Body of pancreas (tissue), 4 donors: ENCODE measurements around the gene ACTR3C. TPM values are rescaled to one million over a fixed set of nuclear protein-coding genes. Genes with fewer than 3 reads are reported as not detected.

ENCODE experiments used
- ATAC-seq: fragments of 150-250 bp; one replicate; pipeline ENCODE4 v1.9.1; 2016
- DNase-seq, 4 donors: peaks; one replicate each; pipeline ENCODE4 v3.0.0-alpha.2; 2019
- H3K27ac ChIP-seq, 4 donors: fragments of 200-600 bp; sonication (generic); 1 replicate in 3 of 4; 2 replicates in 1 of 4; pipeline versions ENCODE4 v1.5.1 to v1.6.1; 2016 to 2019; ENCODE audit warnings: mild to moderate bottlenecking in 1 of 4, mixed read lengths in 1 of 4, moderate library complexity in 1 of 4
- H3K27me3 ChIP-seq, 2 donors: fragments of 200-600 bp; sonication (generic); one replicate each; pipeline ENCODE4 v1.6.0; 2016; ENCODE audit warnings: mild to moderate bottlenecking in 1 of 2
- H3K36me3 ChIP-seq, 2 donors: fragments of 200-600 bp; sonication (generic); replicated peaks in 1 of 2; 2 replicates each; pipeline ENCODE4 v1.5.1; 2016; ENCODE audit warnings: low read depth in 2 of 2; ENCODE audit not compliant: insufficient read depth in 1 of 2
- H3K4me1 ChIP-seq: fragments of 200-600 bp; sonication (generic); one replicate; pipeline ENCODE4 v1.6.0; 2016
- H3K4me3 ChIP-seq, 2 donors: fragments of 200-600 bp; sonication (generic); 1 replicate in 1 of 2; 2 replicates in 1 of 2; pipeline ENCODE4 v1.5.1; 2016 to 2019
- H3K9me3 ChIP-seq, 3 donors: fragments of 200-600 bp; sonication (generic); 1 replicate in 2 of 3; 2 replicates in 1 of 3; pipeline ENCODE4 v1.5.1; 2016
- POLR2A ChIP-seq, 3 donors: fragments of 450-650 bp; IDR thresholded peaks; one replicate each; pipeline ENCODE4 v1.6.1; 2016; ENCODE audit warnings: antibody characterized with exemption in 3 of 3, mild to moderate bottlenecking in 2 of 3
- WGBS, 2 donors: methylation state at CpG; one replicate each; pipeline ENCODE4 v1.1.5; 2017; 5-methylcytosine and 5-hydroxymethylcytosine counted together
- intact Hi-C: fragments of 100-400 bp; cut with DNase I; formaldehyde crosslinking; loops from one replicate; pipeline ENCODE4 v1.15.1; 2023
- total RNA-seq, 2 donors: library from RNA; depleted of rRNA; stranded (reverse); fragments of >200 nt; gene quantifications; one replicate each; pipeline ENCODE4 v1.1.0, GENCODE V29; 2016
- TF ChIP-seq, protein P1 (sequence below), 7 experiments: fragments of 450-650 bp in 4 of 7; fragments of 200-600 bp in 3 of 7; sonication (generic) in 3 of 7; IDR thresholded peaks; one replicate each; pipeline ENCODE4 v1.5.1; 2016 to 2019; ENCODE audit warnings: antibody characterized with exemption in 7 of 7

Gene ACTR3C
- total RNA-seq, 2 donors from 2014 or later: 35.5 to 69.9 TPM

DNA sequence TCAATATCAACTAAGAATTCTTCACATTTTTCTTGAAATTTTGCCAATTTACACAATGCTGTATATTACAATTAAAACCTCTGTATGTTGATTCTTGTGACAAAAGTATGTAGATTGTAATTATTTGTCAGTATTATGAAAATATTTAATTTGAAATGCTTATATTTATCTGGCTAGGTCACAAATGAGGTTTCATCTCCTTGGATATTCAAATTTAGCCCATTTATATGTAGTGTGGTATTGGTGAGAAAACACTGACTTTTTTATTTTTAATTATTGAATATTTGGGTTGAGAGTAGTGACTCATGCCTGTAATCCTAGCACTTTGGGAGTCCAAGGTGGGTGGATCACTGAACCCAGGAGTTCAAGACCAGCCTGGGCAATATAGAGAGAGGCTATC, 21.0 kb upstream of the ACTR3C start:
- DNase-seq: no peak
- intact Hi-C loops: no loop called here
- Histone ChIP-seq H3K36me3 (no peaks in the 10 kb centered on the region), H3K27me3 (no peaks in the 10 kb centered on the region), H3K27ac (no peak overlapping the region), H3K4me3 (no peak overlapping the region), H3K4me1 (peaks cover 21% of the 10 kb centered on the region), H3K9me3 (no peaks in the 10 kb centered on the region)
- TF ChIP-seq, protein P1, sequence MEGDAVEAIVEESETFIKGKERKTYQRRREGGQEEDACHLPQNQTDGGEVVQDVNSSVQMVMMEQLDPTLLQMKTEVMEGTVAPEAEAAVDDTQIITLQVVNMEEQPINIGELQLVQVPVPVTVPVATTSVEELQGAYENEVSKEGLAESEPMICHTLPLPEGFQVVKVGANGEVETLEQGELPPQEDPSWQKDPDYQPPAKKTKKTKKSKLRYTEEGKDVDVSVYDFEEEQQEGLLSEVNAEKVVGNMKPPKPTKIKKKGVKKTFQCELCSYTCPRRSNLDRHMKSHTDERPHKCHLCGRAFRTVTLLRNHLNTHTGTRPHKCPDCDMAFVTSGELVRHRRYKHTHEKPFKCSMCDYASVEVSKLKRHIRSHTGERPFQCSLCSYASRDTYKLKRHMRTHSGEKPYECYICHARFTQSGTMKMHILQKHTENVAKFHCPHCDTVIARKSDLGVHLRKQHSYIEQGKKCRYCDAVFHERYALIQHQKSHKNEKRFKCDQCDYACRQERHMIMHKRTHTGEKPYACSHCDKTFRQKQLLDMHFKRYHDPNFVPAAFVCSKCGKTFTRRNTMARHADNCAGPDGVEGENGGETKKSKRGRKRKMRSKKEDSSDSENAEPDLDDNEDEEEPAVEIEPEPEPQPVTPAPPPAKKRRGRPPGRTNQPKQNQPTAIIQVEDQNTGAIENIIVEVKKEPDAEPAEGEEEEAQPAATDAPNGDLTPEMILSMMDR (IDR thresholded peaks at IDR 0.05): no peak
- no peak for TF ChIP-seq POLR2A (IDR thresholded peaks at IDR 0.05)
- ATAC-seq: no peak

GRCh38 chr7:150343225-150343624, 19.9 kb upstream of the ACTR3C start:
- intact Hi-C loops: no loop called here
- 80 to 83% methylated on average over 2 of the region's 2 CpGs for WGBS, 2 donors
- Histone ChIP-seq H3K4me1 (peaks cover 32% of the 10 kb centered on the region), H3K27me3 (no peaks in the 10 kb centered on the region), H3K27ac (no peak overlapping the region), H3K36me3 (no peaks in the 10 kb centered on the region), H3K4me3 (no peak overlapping the region), H3K9me3 (no peaks in the 10 kb centered on the region)
- DNase-seq (no peak), ATAC-seq (no peak)
- no peak for TF ChIP-seq POLR2A (IDR thresholded peaks at IDR 0.05)
- TF ChIP-seq, protein P1 (IDR thresholded peaks at IDR 0.05): no peak

DNA sequence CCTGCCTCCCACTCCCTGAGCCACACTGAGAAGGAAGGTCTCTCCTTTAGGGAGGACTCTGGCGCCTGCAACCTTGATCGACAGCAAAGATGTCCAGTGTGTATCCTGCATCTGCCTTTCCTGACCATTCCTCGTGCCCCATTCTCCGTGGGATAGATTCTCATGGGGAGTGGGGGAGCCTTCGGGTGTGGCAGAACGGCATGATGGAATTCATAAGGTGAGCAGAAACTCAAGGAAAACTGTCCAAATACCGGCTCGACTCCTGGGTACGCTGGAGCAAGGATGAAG, 18.7 kb upstream of the ACTR3C start:
- no peaks in the 10 kb centered on the region for H3K27me3 ChIP-seq
- H3K27ac ChIP-seq: peak overlapping the region; percentile 39 to 85 (median 62)
- WGBS, 2 donors: 87 to 91% methylated on average over 9 of the region's 9 CpGs
- DNase-seq (no peak), ATAC-seq (no peak)
- peaks cover 43% of the 10 kb centered on the region for H3K4me1 ChIP-seq
- no peak overlapping the region for H3K4me3 ChIP-seq
- intact Hi-C loops: no loop called here
- TF ChIP-seq, protein P1 (IDR thresholded peaks at IDR 0.05): no peak
- TF ChIP-seq POLR2A (IDR thresholded peaks at IDR 0.05): no peak
- no peaks in the 10 kb centered on the region for H3K36me3 ChIP-seq
- H3K9me3 ChIP-seq: no peaks in the 10 kb centered on the region

DNA sequence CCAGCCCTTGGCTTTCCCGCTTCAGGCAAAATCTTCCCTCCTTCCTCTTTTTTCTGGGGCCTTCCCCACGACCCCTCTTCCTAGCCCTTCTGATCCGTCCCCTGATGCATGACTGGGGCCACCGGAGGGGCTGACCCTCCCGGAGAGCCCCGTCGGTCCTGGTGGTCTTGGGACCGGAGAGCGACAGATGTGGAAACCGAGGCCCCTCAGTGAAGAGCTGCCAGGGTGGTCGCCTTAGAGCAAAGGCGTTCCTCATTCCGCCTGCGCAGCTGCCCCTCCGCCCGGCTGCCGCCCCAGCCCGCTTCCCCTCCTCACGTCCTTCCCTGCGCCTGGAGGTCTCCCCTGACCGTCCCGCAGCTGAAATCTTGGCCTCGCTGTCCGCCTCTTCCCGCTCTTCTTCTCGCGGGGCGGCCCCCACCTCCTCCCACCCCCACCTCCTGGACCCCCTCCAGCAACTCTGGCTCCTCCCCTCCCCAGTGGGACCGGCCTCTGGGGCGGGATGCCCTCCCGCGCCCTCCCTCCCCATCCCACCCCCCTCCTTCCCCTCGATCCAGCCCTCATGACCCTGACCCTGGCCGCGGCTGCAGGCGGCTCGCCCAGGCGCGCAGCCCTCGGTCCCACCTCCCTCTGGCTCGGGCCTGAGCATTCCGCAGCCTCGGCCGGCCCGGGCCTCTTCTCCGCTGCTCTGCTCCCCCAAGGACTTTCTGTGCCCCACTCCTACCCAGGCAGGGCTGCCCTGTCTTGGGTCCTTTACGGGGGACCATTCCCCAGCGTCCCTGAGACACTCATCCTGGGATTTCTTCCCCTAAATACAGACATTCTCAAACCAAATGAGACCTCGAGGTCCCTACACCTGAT, 18.1 kb upstream of the ACTR3C start, which contains the start of gene RARRES2:
RARRES2 (minus strand) TSS at position 367 of the 858 bp plus-strand sequence. CDS start 1,020 bp downstream, outside the sequence.
- Histone ChIP-seq H3K36me3 (no peaks in the 10 kb centered on the region), H3K27me3 (no peaks in the 10 kb centered on the region), H3K4me1 (peaks cover 49% of the 10 kb centered on the region), H3K4me3 (peak within 1 kb of the TSS; percentile 19 to 34), H3K9me3 (no peaks in the 10 kb centered on the region), H3K27ac (peak within 1 kb of the TSS; percentile 78 to 85 (median 82))
- peak; percentile 57 to 77 (median 66) for DNase-seq
- WGBS, 2 donors: 18 to 29% methylated on average over 31 to 47 of the region's 49 CpGs
- TF ChIP-seq POLR2A (IDR thresholded peaks at IDR 0.05): no peak
- TF ChIP-seq, protein P1 (IDR thresholded peaks at IDR 0.05): no peak
- intact Hi-C loops: no loop called here
- ATAC-seq: peak; percentile 51

DNA sequence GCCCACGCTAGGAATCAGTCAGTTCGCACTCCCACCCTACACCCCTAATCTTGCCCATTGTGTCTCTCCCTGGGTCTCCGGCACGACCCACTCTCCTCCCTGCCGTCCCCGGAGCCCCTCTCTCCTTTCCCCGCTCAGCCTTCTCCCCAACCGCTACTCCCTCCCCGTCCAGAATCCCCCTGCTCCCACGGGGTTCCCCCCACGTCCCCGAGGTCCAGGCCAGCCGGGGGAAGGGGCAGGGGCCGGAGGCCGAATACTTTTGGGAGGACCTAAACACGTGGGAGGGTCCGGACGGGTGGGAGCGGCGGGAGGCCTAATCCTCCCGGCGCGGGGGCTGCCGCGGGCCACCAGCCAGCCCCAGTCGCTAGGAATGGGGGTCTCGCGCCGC, 17.5 kb upstream of the ACTR3C start:
- DNase-seq: no peak
- H3K4me1 ChIP-seq: peaks cover 55% of the 10 kb centered on the region
- no peaks in the 10 kb centered on the region for H3K9me3 ChIP-seq
- TF ChIP-seq, protein P1 (IDR thresholded peaks at IDR 0.05): no peak
- TF ChIP-seq POLR2A (IDR thresholded peaks at IDR 0.05): no peak
- peak overlapping the region; percentile 19 to 34 for H3K4me3 ChIP-seq
- WGBS, 2 donors: 37 to 42% methylated on average over 20 to 28 of the region's 29 CpGs
- intact Hi-C loops: no loop called here
- no peaks in the 10 kb centered on the region for H3K36me3 ChIP-seq
- ATAC-seq: no peak
- no peaks in the 10 kb centered on the region for H3K27me3 ChIP-seq
- H3K27ac ChIP-seq: peak overlapping the region; percentile 78 to 85 (median 82)
